Stimulated activated CD4-positive, alpha-beta T cell treated with anti-CD3 and anti-CD28 coated beads, Interleukin-15, amount 100 ng/mL, for 48 hours (primary cell): Measurements from ENCODE around the gene SCNM1.
"Not testable (repeated sequence)": the region's sequence is repeated elsewhere in the genome, so short reads cannot be mapped to it uniquely, and the experiment has no call there.

Source experiments
- DNase-seq, 2 donors: peaks; one replicate each; pipeline ENCODE4 v3.0.0-alpha.2; 2020; ENCODE audit warnings: low read depth in 2 of 2

SCNM1 gene

DNA sequence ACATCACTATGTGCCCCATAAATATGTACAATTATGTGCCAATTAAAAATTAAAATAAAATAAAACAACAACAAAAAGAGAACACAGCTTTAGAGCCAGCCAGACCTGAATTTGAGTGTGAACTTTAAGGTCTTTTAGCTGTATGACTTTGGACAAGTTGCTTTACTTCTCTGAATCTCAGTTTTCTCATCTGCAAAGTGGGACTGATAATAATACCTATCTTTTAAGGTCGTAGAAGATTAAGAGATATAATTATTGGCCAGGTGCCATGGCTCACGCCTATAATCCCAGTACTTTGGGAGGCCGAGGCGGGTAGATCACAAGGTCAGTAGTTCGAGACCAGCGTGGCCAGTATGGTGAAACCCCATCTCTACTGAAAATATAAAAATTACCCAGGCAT, 27.4 kb downstream of the SCNM1 start:
- no peak for DNase-seq

DNA sequence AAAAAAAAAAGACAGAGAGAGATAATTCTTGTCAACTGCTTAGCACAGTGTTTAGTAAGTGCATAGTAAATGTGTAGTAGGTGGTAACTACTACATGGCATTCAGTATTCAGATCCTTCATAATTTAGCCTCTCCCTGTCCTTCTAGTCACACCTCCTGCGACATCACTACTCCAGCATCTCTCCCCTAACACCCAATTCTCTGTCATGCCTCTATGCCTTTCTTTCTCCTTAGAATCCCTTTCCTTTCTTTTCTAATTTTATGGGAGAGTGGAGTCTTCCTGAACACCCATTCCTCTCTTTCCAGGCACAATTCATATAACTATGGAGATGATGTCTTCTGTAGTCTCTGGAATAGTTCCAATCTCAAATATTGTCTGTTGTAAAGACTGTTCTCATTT, 27.9 kb downstream of the SCNM1 start:
- DNase-seq: no peak

DNA sequence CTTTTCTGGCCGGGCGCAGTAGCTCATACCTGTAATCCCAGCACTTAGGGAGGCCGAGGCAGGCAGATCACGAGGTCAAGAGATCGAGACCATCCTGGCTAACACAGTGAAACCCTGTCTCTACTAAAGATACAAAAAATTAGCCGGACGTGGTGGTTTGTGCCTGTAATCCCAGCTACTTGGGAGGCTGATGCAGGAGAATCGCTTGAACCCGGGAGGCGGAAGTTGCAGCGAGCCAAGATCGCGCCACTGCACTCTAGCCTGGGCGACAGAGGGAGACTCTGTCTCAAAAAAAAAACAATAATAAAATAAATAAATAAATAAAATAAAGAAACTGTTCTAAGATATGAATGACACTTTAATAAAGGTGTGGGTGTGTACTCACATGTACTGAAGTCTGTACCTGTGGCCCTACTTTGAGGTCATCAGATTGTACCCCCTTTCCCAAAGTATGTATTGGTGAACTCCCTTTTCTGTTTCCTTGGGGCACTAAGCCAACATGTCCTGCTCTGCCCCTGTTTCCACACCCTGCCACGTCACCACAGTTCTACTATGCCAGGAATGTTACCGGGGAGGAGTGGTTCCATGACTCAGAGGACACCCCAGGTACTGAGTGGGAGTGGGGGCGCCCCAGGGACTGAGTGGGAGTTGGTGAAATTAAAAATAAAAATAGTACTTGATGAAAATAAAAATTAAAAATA, 29.1 kb downstream of the SCNM1 start:
- not testable (repeated sequence) for DNase-seq

DNA sequence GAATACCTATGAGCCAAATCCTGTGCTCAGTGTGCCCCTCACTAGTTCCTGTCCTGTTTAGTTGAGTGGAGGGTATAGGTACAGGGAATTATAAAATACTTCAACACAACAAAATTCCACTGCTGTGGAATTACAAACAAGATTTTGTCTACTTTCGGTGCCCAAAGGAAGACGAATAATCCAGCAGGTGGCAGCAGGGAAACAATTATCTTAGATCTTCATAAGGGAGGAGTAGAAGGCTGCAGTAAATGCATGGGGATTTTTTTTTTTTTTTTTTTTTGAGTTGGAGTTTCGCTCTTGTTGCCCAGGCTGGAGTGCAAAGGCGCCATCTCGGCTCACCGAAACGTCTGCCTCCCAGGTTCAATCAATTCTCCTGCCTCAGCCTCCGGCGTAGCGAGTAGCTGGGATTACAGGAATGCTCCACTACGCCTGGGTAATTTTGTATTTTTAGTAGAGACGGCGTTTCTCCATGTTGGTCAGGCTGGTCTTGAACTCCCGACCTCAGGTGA, 30.4 kb downstream of the SCNM1 start:
- peak in 1 of 2 donors; percentile 44 for DNase-seq

DNA sequence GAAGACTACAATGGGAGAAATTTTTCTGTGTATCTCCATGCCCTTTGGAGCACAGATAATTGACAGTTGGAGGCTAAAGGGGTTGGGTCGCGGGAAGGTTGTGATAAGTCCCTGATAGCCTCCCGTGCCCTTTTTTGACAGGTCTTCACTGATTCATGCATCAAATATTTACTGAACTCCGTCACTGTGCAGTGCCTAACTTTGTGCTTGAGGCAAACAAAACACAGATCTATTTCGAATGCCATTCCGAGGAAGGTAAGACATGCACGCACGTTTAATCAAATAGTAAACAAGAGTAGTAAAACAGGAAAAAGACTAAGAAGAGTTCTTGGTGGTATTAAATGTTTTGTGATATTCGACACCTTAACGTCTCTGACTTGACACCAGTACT, 31.9 kb downstream of the SCNM1 start:
- no peak for DNase-seq

DNA sequence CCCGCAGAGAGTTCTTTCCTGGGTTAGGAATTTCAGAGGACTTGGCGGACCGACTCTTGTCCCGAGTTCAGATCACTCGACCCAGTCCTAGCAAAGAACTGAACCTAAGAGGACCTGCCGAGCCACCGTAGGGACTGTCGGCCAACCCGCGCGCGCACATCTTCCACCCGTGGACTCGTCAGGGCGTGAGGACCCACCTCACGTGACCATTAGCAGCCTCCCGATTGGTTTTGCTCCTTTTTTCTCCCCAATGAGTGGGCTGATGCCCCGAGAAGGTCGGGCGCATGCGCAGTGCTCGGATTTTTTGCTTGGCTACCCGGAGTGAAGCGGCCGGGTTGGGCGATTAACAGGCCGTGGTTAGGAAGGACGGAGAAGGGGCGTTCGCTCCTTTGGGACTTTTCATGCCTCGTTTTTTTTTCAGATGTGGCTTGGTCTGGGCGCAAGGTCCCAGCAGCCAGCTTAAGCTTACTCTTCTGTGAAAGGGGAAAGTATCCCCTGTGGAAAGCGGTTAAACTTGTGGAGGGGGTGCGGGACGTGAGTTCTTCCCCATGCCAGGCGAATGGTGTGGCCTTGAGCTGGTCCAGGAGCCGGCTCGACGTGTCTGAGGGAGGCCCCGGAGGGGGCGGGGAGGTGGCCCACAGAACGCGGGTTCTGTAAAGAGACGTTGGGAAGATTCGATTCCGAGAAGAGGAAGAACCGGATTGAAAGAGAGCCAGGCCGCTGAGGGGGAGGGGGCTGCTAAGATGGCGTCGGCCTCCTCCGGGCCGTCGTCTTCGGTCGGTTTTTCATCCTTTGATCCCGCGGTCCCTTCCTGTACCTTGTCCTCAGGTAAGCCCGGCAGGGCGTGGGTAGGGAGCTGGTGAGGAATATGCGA, 32.5 kb downstream of the SCNM1 start, which contains the start of gene PIP5K1A:
Gene PIP5K1A, plus strand, starts transcription at position 299 of the 874 bp plus-strand sequence. Its CDS starts 445 bp downstream, at position 744.
- DNase-seq: peak; percentile 96 to 99

DNA sequence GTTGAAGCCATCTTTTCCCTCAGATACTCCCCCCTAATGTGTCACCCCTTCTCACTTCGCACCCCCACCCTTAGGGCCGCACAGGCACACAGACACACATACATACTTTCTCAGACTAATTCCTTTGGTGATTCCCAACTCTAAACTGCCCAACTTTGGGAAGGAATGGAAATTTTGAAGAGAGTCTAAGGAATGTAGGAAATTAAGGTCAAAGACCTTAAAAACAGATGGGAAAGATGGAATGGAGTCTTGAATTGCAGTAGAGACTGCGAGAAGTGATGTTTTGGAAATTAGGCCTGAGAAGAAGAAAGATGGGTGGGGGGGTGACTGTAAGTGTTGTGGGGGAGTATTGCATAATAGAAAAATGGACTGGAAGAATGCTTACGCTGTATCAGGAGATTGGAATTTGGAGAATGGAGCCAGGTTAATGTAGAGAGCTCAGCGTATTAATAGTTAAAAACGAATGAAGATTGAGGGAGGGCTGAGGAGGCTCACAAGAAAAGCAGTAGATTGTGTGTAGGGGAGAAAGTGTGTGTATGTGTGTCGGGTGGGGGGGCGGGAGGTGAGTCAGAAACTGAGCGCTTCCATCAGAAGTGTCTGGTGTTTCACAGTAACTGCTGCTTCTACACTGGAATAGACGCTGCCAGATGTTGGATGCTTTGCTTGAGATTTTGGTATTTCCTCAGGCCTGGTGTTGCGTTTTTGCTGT, 34.1 kb downstream of the SCNM1 start:
- DNase-seq: no peak

DNA sequence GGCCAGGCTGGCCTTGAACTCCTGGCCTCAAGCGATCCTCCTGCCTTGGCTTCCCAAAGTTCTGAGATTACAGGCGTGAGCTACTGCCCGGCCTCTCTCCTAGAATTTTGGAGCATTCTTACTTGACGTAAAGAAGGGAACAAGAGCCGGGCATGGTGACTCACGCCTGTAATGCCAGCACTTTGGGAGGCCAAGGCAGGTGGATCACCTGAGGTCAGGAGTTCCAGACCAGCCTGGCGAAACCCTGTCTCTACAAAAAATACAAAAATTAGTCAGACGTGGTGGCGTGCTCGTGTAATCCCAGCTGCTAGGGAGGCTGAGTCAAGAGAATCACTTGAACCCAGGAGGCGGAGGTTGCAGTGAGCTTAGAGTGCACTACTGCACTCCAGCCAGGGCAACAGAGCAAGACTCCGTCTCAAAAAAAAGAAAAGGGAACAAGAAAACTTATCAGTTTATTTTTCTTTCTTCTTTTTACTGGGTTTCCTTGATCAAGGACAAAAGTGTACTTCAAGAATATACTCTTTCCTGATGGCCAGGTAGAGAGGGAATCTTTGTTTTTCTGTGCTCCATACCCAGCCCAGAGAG, 39.5 kb downstream of the SCNM1 start:
- not testable (repeated sequence) for DNase-seq

DNA sequence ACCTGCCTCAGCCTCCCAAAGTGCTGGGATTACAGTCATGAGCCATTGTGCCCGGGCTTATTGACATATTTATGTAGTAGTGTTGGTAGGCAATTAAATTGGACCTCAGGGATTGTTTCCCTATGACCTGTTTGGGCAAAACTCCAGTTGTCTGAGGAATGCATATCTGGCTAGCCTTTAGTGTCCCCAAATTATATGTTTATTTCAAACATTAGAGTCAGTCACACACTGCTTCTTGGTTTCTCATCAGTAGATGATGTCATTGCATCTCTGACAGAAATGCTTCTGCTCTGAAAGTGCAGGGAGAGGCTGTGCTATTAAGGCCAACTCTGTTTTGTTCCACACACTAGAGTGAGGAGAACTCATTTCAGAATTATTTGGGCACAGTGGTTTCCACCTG, 44.9 kb downstream of the SCNM1 start:
- no peak for DNase-seq

DNA sequence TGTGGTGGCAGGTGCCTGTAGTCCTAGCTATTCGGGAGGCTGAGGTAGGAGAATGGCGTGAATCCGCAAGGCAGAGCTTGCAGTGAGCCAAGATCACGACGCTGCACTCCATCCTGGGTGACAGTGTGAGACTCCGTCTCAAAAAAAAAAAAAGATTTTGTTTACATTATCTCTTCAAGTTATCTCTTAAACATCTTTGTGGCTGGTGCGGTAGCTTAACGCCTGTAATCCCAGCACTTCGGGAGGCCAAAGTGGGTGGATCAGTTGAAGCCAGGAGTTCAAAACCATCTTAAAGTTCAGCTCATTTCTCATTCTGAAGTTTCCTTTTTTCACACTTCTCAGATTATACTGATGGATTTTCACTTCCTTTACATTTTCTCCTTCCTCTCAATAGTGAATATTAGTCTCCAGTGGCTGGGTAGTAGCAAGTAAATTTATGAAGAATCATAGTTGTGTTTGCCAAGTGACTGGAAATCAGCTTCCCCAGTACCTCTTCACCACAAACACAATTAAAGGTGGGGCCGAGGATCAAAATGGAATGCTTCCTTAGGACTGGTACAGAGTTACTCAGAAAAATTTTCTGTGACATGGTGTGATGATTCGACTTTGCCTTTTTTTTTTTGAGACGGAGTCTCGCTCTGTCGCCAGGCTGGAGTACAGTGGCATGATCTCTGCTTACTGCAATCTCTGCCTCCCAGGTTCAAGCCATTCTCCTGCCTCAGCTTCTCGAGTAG, 46.2 kb downstream of the SCNM1 start:
- no peak for DNase-seq

DNA sequence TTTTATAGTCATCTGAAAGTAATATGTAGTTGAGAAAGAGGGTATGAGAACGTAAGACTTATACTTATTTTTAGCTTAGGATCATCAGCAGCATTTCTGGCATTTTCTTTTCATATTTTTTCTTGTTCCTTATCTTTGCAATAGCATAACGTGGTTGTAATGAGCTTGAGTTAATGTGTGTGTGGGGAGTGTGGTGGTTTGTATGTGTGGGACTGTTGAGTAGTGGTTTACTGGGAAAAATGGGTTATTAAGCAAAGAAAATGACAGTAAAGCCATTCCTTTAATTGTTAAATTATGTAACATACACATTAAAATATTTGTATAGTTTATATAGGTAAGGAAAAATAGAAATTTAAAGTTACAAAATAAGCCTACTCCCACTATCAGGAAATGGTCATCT, 47.6 kb downstream of the SCNM1 start:
- no peak for DNase-seq
